ENCODE results near the gene ZNF768.

DNA sequence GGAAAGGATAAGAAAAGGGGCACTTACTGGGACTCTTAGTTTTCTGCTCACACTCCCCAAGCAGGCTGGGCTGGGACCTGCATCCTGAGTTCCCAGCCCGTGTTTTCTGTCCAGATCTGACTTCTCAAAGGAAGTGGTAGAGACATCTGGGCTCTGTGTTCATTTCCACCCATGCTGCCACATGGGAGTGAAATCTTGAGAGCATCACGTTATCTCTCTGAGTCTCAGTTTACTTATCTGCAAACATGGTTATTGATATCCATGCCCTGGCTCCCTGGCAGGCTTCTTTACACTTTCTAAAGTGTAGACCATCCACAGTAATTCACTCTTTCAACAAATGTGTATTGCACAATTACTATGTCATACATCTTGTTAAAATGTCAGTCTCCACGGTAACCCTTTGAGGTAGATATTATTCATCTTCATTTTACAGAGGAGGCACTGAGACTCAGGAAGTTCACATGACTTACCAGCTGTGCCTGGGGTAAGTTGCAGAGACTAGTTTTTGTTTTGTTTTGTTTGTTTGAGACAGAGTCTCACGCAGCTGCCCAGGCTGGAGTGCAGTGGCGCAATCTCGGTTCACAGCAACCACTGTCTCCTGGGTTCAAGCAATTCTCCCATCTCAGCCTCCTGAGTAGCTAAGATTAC lies 41.7 kb upstream of the ZNF768 start:
- TF ChIP-seq CTCF (IDR thresholded peaks at IDR 0.05): no peak
- no peak for TF ChIP-seq EZH2 (IDR thresholded peaks at IDR 0.05; ENCODE audit: borderline replicate concordance, insufficient read depth, low read depth, low read length, poor library complexity, severe bottlenecking)
